Loucy (cell line): ENCODE measurements around the gene NDUFC1.
A peak's percentile ranks its signal among the peaks of the same experiment; 100 is the strongest.

Experiments used
- H2AFZ ChIP-seq: fragments of 200-600 bp; sonication (generic); 2 replicates; pipeline ENCODE4 v1.6.0; 2016; ENCODE audit warnings: antibody characterized with exemption, mild to moderate bottlenecking, low read length, moderate library complexity
- H3F3A ChIP-seq: fragments of 200-600 bp; 2 replicates; pipeline ENCODE4 v1.6.0; 2016; ENCODE audit warnings: antibody characterized with exemption, low read depth, mild to moderate bottlenecking
- H3K27me3 ChIP-seq: fragments of 200-600 bp; sonication (generic); 2 replicates; pipeline ENCODE4 v1.6.1; 2014; ENCODE audit warnings: low read length, mild to moderate bottlenecking; ENCODE audit not compliant: insufficient read depth, poor library complexity, severe bottlenecking
- H3K36me3 ChIP-seq: fragments of 200-600 bp; sonication (generic); 2 replicates; pipeline ENCODE4 v1.6.1; 2016; ENCODE audit warnings: low read length; ENCODE audit not compliant: insufficient read depth
- H3K4me1 ChIP-seq: fragments of 200-600 bp; sonication (generic); 2 replicates; pipeline ENCODE4 v1.5.1; 2014; ENCODE audit warnings: low read length, mild to moderate bottlenecking; ENCODE audit not compliant: insufficient read depth, poor library complexity, severe bottlenecking
- H3K4me2 ChIP-seq: fragments of 200-600 bp; sonication (generic); 2 replicates; pipeline ENCODE4 v1.6.0; 2014; ENCODE audit warnings: antibody characterized with exemption, low read length, low read depth, mild to moderate bottlenecking; ENCODE audit not compliant: poor library complexity, severe bottlenecking
- H3K4me3 ChIP-seq: fragments of 200-600 bp; sonication (generic); 2 replicates; pipeline ENCODE4 v1.5.1; 2014; ENCODE audit warnings: low read length, mild to moderate bottlenecking, mixed read lengths; ENCODE audit not compliant: poor library complexity, severe bottlenecking
- H3K79me2 ChIP-seq: fragments of 200-600 bp; sonication (generic); 2 replicates; pipeline ENCODE4 v1.6.1; 2014; ENCODE audit warnings: low read length; ENCODE audit not compliant: insufficient read depth
- H3K9ac ChIP-seq: fragments of 200-600 bp; sonication (generic); 2 replicates; pipeline ENCODE4 v1.6.0; 2014; ENCODE audit warnings: mild to moderate bottlenecking, low read depth, low read length, moderate library complexity; ENCODE audit not compliant: poor library complexity, severe bottlenecking
- H3K9me2 ChIP-seq: fragments of 200-600 bp; sonication (generic); replicated peaks from 2 replicates; pipeline ENCODE4 v1.6.1; 2016; ENCODE audit warnings: low read depth, low read length, mixed read lengths
- H3K9me3 ChIP-seq: fragments of 200-600 bp; sonication (generic); 2 replicates; pipeline ENCODE4 v1.6.1; 2014; ENCODE audit warnings: mild to moderate bottlenecking, antibody characterized with exemption, low read length, low read depth; ENCODE audit not compliant: insufficient read depth
- H4K20me1 ChIP-seq: fragments of 200-600 bp; sonication (generic); 2 replicates; pipeline ENCODE4 v1.6.0; 2014; ENCODE audit warnings: antibody characterized with exemption, low read length, mild to moderate bottlenecking; ENCODE audit not compliant: insufficient read depth, poor library complexity, severe bottlenecking
- EZH2phosphoT487 ChIP-seq: fragments of 200-600 bp; IDR thresholded peaks from 2 replicates; pipeline ENCODE4 v1.6.1; 2018; ENCODE audit warnings: antibody characterized with exemption, mild to moderate bottlenecking, moderate library complexity, borderline replicate concordance
- TF ChIP-seq, protein P1 (sequence below): fragments of 200-600 bp; sonication (generic); conservative IDR thresholded peaks from 2 replicates; pipeline ENCODE4 v1.5.1; 2014; ENCODE audit warnings: mild to moderate bottlenecking, antibody characterized with exemption, low read length

The NDUFC1 gene

DNA sequence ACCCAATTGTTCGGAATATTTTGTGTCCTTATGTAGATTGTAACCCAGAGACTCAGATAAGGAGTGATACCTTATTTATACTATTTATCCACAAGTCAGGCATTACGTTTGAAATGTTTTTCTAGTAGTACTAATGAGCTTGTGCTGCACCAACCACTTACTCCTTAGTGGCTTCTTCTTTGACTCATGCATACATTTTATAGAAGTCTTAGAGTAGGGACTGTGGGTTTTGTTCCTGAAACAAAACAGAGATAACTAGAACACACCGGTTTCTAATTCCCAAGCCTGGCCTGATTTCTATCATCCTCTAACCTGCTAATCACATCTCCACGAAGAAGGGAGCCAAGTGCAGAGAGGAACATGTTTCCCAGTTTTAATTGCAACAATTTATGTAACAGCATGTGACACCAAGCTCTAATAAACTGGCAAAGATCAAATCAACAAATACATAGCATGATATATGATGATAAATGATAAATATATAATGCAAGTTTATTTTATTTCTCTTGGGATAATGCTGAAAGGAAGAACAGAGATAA lies 54.5 kb downstream of the NDUFC1 start:
- Histone ChIP-seq H3K36me3 (no peaks in the 10 kb centered on the region), H2AFZ (0 out of 2 replicates have a peak overlapping the region, but pooled peaks have one; percentile 30), H3K27me3 (no peaks in the 10 kb centered on the region), H3K79me2 (no peaks in the 10 kb centered on the region), H3K4me3 (no peak overlapping the region), H3K9me2 (no peaks in the 10 kb centered on the region), H3K9me3 (no peaks in the 10 kb centered on the region), H3K4me1 (no peaks in the 10 kb centered on the region), H3K4me2 (no peak overlapping the region), H3K9ac (no peak overlapping the region), H4K20me1 (no peaks in the 10 kb centered on the region), H3F3A (no peaks in the 10 kb centered on the region)
- TF ChIP-seq EZH2phosphoT487 = no peak
- TF ChIP-seq, protein P1, sequence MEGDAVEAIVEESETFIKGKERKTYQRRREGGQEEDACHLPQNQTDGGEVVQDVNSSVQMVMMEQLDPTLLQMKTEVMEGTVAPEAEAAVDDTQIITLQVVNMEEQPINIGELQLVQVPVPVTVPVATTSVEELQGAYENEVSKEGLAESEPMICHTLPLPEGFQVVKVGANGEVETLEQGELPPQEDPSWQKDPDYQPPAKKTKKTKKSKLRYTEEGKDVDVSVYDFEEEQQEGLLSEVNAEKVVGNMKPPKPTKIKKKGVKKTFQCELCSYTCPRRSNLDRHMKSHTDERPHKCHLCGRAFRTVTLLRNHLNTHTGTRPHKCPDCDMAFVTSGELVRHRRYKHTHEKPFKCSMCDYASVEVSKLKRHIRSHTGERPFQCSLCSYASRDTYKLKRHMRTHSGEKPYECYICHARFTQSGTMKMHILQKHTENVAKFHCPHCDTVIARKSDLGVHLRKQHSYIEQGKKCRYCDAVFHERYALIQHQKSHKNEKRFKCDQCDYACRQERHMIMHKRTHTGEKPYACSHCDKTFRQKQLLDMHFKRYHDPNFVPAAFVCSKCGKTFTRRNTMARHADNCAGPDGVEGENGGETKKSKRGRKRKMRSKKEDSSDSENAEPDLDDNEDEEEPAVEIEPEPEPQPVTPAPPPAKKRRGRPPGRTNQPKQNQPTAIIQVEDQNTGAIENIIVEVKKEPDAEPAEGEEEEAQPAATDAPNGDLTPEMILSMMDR = no peak

DNA sequence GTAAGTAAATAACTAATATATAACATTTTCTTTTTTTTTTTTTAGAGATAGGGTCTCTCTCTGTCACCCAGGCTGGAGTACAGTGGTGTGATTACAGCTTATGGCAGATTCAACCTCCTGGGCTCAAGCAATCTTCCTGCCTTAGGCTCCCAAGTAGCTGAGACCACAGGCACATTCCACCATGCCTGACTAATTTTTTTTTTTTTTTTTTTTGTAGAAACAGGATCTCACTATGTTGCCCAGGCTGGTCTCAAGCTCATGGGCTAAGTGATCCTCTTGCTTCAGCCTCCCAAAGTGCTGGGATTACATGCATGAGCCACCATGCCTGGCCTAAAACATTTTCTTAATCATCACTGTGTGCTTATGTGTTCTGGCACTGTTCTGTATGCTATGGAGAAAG lies 55.0 kb downstream of the NDUFC1 start:
- Histone ChIP-seq H3K4me1 (no peaks in the 10 kb centered on the region), H3K4me3 (no peak overlapping the region), H4K20me1 (no peaks in the 10 kb centered on the region), H3K36me3 (no peaks in the 10 kb centered on the region), H2AFZ (no peak overlapping the region), H3F3A (no peaks in the 10 kb centered on the region), H3K79me2 (no peaks in the 10 kb centered on the region), H3K27me3 (no peaks in the 10 kb centered on the region), H3K9ac (no peak overlapping the region), H3K9me2 (no peaks in the 10 kb centered on the region), H3K9me3 (no peaks in the 10 kb centered on the region), H3K4me2 (no peak overlapping the region)
- no peak for TF ChIP-seq EZH2phosphoT487
- TF ChIP-seq, protein P1 = no peak

DNA sequence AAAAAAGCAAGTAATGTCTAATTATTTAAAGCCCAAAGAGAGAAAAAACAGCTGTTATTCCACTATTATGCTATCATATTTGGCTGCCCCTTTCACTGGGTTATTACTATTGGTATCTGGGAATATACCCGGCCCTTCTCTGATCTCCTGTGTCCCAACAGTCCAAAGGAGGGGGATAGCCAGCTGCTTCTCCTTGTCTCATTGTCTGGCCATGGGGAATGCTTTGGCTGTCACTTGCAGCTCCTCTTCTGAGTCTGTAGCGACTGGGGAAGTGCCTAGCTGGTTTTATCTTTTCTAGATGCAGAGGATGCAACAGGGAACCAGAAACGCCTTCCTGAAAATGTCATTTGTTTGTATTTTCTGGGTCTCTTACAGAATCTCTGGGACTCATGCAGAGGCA lies 56.1 kb downstream of the NDUFC1 start:
- H3K4me3 ChIP-seq = no peak overlapping the region
- no peak overlapping the region for H3K4me2 ChIP-seq
- no peak overlapping the region; the same call in 1 of the 2 replicates for H2AFZ ChIP-seq
- no peaks in the 10 kb centered on the region for H3F3A ChIP-seq
- H3K36me3 ChIP-seq = no peaks in the 10 kb centered on the region
- no peak for TF ChIP-seq EZH2phosphoT487
- TF ChIP-seq, protein P1 = no peak
- H4K20me1 ChIP-seq = no peaks in the 10 kb centered on the region
- H3K4me1 ChIP-seq = no peaks in the 10 kb centered on the region
- H3K9ac ChIP-seq = no peak overlapping the region
- no peaks in the 10 kb centered on the region for H3K79me2 ChIP-seq
- H3K27me3 ChIP-seq = no peaks in the 10 kb centered on the region
- H3K9me3 ChIP-seq = no peaks in the 10 kb centered on the region
- H3K9me2 ChIP-seq = no peaks in the 10 kb centered on the region
